Motor neuron (in vitro differentiated cells): ENCODE results near the gene NT5C2. TPM values are rescaled to one million over a fixed set of nuclear protein-coding genes. Genes with fewer than 3 reads are reported as not detected.

Experiments used
- ATAC-seq, 8 experiments: fragments of 200-7000 bp; cut with Tn5 transposase; replicated peaks in 6 of 8; 2 replicates each; pipeline ENCODE4 v1.8.0; 2021; ENCODE audit warnings: mild to moderate bottlenecking in 8 of 8, moderate library complexity in 8 of 8
- H3K27ac ChIP-seq, 2 donors: fragments of 250-450 bp; sonication (Bioruptor Pico); 2 replicates each; pipeline ENCODE4 v1.9.0; 2021; ENCODE audit warnings: antibody characterized with exemption in 2 of 2, mild to moderate bottlenecking in 2 of 2, moderate library complexity in 1 of 2
- H3K4me1 ChIP-seq, 2 donors: fragments of 250-450 bp; sonication (Bioruptor Pico); replicated peaks in 1 of 2; 2 replicates each; pipeline ENCODE4 v1.6.1; 2021; ENCODE audit warnings: antibody characterized with exemption in 2 of 2, mild to moderate bottlenecking in 2 of 2, moderate library complexity in 1 of 2
- H3K4me3 ChIP-seq, 5 donors: fragments of 250-450 bp; sonication (Bioruptor Pico); 2 replicates each; pipeline ENCODE4 v1.9.0; 2021; ENCODE audit warnings: antibody characterized with exemption in 5 of 5, mild to moderate bottlenecking in 5 of 5, moderate library complexity in 4 of 5
- WGBS, 10 experiments: fragments of 450-650 bp; shearing (Covaris generic); methylation state at CpG; one replicate each; pipeline ENCODE4 v1.0.0; 2022; 5-methylcytosine and 5-hydroxymethylcytosine counted together
- in situ Hi-C, 9 experiments: fragments of 400-800 bp; cut with MboI; loops; one replicate each; pipeline ENCODE4 v1.15.0; 2021; ENCODE audit warnings: low sequenced_read_pairs in 9 of 9, low pct_unique_long_range_greater_than_20kb in 2 of 9; ENCODE audit not compliant: unreplicated experiment in 9 of 9
- total RNA-seq, 8 experiments: library from RNA; unstranded; fragments of 300-600 nt; gene quantifications; 2 replicates each; pipeline versions ENCODE4 v1.2.3 to v1.2.4, GENCODE V29; 2022

Gene NT5C2
- total RNA-seq, 8 experiments from 2014 or later = 39.5 to 103 (median 55.2) TPM

GRCh38 chr10:103124420-103125096 is 68.5 kb downstream of the NT5C2 start:
- no peaks in the 10 kb centered on the region for H3K4me1 ChIP-seq
- in situ Hi-C loops = no loop called here
- no peak overlapping the region for H3K4me3 ChIP-seq
- no peak overlapping the region for H3K27ac ChIP-seq
- no peak for ATAC-seq
- WGBS, 10 experiments = 90 to 100% (median 97%) methylated on average over 2 to 4 of the region's 4 CpGs

GRCh38 chr10:103123282-103124024 is 69.6 kb downstream of the NT5C2 start:
- WGBS, 10 experiments = 67 to 100% (median 93%) methylated on average over 1 to 7 of the region's 7 CpGs
- ATAC-seq = no peak
- Histone ChIP-seq H3K27ac (no peak overlapping the region), H3K4me1 (no peaks in the 10 kb centered on the region), H3K4me3 (no peak overlapping the region)
- in situ Hi-C loops = no loop called here

GRCh38 chr10:103120977-103121735 is 71.9 kb downstream of the NT5C2 start:
- Histone ChIP-seq H3K27ac (no peak overlapping the region), H3K4me3 (no peak overlapping the region), H3K4me1 (no peaks in the 10 kb centered on the region)
- no peak for ATAC-seq
- in situ Hi-C loops = no loop called here
- 0 to 92% (median 57%) methylated on average over 2 of the region's 2 CpGs; no CpG with 5 or more reads in 1 of the 10 experiments for WGBS, 10 experiments

- WGBS, 10 experiments = 78 to 100% (median 94%) methylated on average over 1 to 2 of the region's 2 CpGs
- ATAC-seq = no peak
- H3K27ac ChIP-seq = no peak overlapping the region
- H3K4me3 ChIP-seq = no peak overlapping the region
- H3K4me1 ChIP-seq = no peaks in the 10 kb centered on the region
- in situ Hi-C loops = no loop called here
These were observed 72.5 kb downstream of the NT5C2 start for GRCh38 chr10:103120546-103120945.

GRCh38 chr10:103117247-103117646 is 75.8 kb downstream of the NT5C2 start:
- no peak for ATAC-seq
- Histone ChIP-seq H3K4me3 (no peak overlapping the region), H3K4me1 (no peaks in the 10 kb centered on the region), H3K27ac (no peak overlapping the region)
- in situ Hi-C loops = no loop called here
- 75 to 100% (median 98%) methylated on average over 1 to 2 of the region's 2 CpGs; no CpG with 5 or more reads in 2 of the 10 experiments for WGBS, 10 experiments

- Histone ChIP-seq H3K4me1 (no peaks in the 10 kb centered on the region), H3K4me3 (no peak overlapping the region), H3K27ac (no peak overlapping the region)
- ATAC-seq = no peak
- WGBS, 10 experiments = 60 to 100% (median 100%) methylated on average over 1 to 4 of the region's 6 CpGs; no CpG with 5 or more reads in 4 of the 10 experiments
- in situ Hi-C loops = no loop called here
These were observed 78.2 kb downstream of the NT5C2 start for GRCh38 chr10:103114876-103115275.

- no peak overlapping the region for H3K4me3 ChIP-seq
- no peaks in the 10 kb centered on the region for H3K4me1 ChIP-seq
- no peak for ATAC-seq
- no peak overlapping the region for H3K27ac ChIP-seq
- 33 to 100% (median 90%) methylated on average over 1 to 4 of the region's 4 CpGs for WGBS, 10 experiments
- in situ Hi-C loops = no loop called here
These were observed 80.9 kb downstream of the NT5C2 start for GRCh38 chr10:103111918-103112877.

GRCh38 chr10:103111031-103111917 is 81.8 kb downstream of the NT5C2 start:
- ATAC-seq = peak in 3 of 8 experiments; percentile 23 to 70 (median 57)
- Histone ChIP-seq H3K4me1 (no peaks in the 10 kb centered on the region), H3K4me3 (no peak overlapping the region), H3K27ac (no peak overlapping the region)
- in situ Hi-C loops = no loop called here
- WGBS, 10 experiments = 0 to 65% (median 29%) methylated on average over 1 to 2 of the region's 2 CpGs; no CpG with 5 or more reads in 1 of the 10 experiments

GRCh38 chr10:103110407-103110806 is 82.7 kb downstream of the NT5C2 start:
- no peak overlapping the region for H3K27ac ChIP-seq

GRCh38 chr10:103109821-103110220 is 83.3 kb downstream of the NT5C2 start:
- in situ Hi-C loops = no loop called here
- WGBS, 10 experiments = 83 to 100% (median 96%) methylated on average over 1 to 2 of the region's 2 CpGs; no CpG with 5 or more reads in 1 of the 10 experiments
- H3K27ac ChIP-seq = no peak overlapping the region
- ATAC-seq = no peak
- no peak overlapping the region for H3K4me3 ChIP-seq
- no peaks in the 10 kb centered on the region for H3K4me1 ChIP-seq

More at GRCh38 chr10:103110407-103110806, 82.7 kb downstream of the NT5C2 start:
- Histone ChIP-seq H3K4me1 (no peaks in the 10 kb centered on the region), H3K4me3 (no peak overlapping the region)
- ATAC-seq = no peak
- in situ Hi-C loops = no loop called here

GRCh38 chr10:103106539-103106938 is 86.5 kb downstream of the NT5C2 start:
- Histone ChIP-seq H3K27ac (no peak overlapping the region), H3K4me1 (no peaks in the 10 kb centered on the region), H3K4me3 (no peak overlapping the region)
- no peak for ATAC-seq
- in situ Hi-C loops = no loop called here

GRCh38 chr10:103105462-103105861 is 87.6 kb downstream of the NT5C2 start:
- ATAC-seq = no peak
- Histone ChIP-seq H3K4me3 (no peak overlapping the region), H3K27ac (no peak overlapping the region), H3K4me1 (no peaks in the 10 kb centered on the region)
- in situ Hi-C loops = no loop called here
- 71 to 100% (median 100%) methylated on average over 1 of the region's 1 CpG; no CpG with 5 or more reads in 5 of the 10 experiments for WGBS, 10 experiments
